Medulla oblongata (tissue), 1 donor: ENCODE data around the gene AUP1.
"Not testable (repeated sequence)": the region's sequence is repeated elsewhere in the genome, so short reads cannot be mapped to it uniquely, and the experiment has no call there.

Experiments used
- DNase-seq: peaks from one replicate; pipeline ENCODE4 v3.0.0-alpha.2; 2015; ENCODE audit errors: extremely low spot score

AUP1 gene

GRCh38 chr2:74529357-74530238 lies at the start of gene AUP1, which contains the start of gene HTRA2:
AUP1 (minus strand) TSS chr2:74529706; CDS start chr2:74529629, 77 bp downstream.
HTRA2 (plus strand) TSS chr2:74529933; CDS start chr2:74530007, 74 bp downstream.
- DNase-seq = peak; percentile 99

- DNase-seq = no peak
Observed at GRCh38 chr2:74578408-74578807, 48.9 kb upstream of the AUP1 start.

GRCh38 chr2:74577448-74577847 lies 47.9 kb upstream of the AUP1 start:
- DNase-seq = peak; percentile 50

GRCh38 chr2:74576863-74577229 lies 47.3 kb upstream of the AUP1 start:
- peak; percentile 83 for DNase-seq

GRCh38 chr2:74576211-74576862 lies 46.8 kb upstream of the AUP1 start:
- DNase-seq = no peak

GRCh38 chr2:74575320-74575719 lies 45.8 kb upstream of the AUP1 start:
- no peak for DNase-seq

GRCh38 chr2:74573747-74574562 lies 44.4 kb upstream of the AUP1 start:
- DNase-seq = peak; percentile 69

GRCh38 chr2:74572178-74572925 lies 42.8 kb upstream of the AUP1 start:
- DNase-seq = no peak

GRCh38 chr2:74571058-74571457 lies 41.6 kb upstream of the AUP1 start:
- peak; percentile 45 for DNase-seq

- DNase-seq = no peak
Observed at GRCh38 chr2:74569686-74570085, 40.2 kb upstream of the AUP1 start.

- no peak for DNase-seq
Observed at GRCh38 chr2:74567881-74568280, 38.4 kb upstream of the AUP1 start.

GRCh38 chr2:74566754-74567085 lies 37.2 kb upstream of the AUP1 start:
- DNase-seq = no peak

- no peak for DNase-seq
Observed at GRCh38 chr2:74566076-74566753, 36.7 kb upstream of the AUP1 start.

GRCh38 chr2:74564222-74564621 lies 34.7 kb upstream of the AUP1 start:
- no peak for DNase-seq

- no peak for DNase-seq
Observed at GRCh38 chr2:74562126-74562775, 32.7 kb upstream of the AUP1 start.

GRCh38 chr2:74561022-74561421 lies 31.5 kb upstream of the AUP1 start:
- DNase-seq = not testable (repeated sequence)

GRCh38 chr2:74560591-74560990 lies 31.1 kb upstream of the AUP1 start:
- no peak for DNase-seq

GRCh38 chr2:74559912-74560311 lies 30.4 kb upstream of the AUP1 start:
- no peak for DNase-seq

GRCh38 chr2:74558284-74559230 lies 29.1 kb upstream of the AUP1 start:
- DNase-seq = no peak
